CD4-positive, alpha-beta T cell treated with Interleukin-6 at 100 ng/mL for 8 hours (primary cell): Measurements from ENCODE around the gene FHAD1.

Experiments
- DNase-seq: peaks from one replicate; pipeline ENCODE4 v3.0.0-alpha.2; 2020; ENCODE audit warnings: mixed read lengths, low spot score

The FHAD1 gene

DNA sequence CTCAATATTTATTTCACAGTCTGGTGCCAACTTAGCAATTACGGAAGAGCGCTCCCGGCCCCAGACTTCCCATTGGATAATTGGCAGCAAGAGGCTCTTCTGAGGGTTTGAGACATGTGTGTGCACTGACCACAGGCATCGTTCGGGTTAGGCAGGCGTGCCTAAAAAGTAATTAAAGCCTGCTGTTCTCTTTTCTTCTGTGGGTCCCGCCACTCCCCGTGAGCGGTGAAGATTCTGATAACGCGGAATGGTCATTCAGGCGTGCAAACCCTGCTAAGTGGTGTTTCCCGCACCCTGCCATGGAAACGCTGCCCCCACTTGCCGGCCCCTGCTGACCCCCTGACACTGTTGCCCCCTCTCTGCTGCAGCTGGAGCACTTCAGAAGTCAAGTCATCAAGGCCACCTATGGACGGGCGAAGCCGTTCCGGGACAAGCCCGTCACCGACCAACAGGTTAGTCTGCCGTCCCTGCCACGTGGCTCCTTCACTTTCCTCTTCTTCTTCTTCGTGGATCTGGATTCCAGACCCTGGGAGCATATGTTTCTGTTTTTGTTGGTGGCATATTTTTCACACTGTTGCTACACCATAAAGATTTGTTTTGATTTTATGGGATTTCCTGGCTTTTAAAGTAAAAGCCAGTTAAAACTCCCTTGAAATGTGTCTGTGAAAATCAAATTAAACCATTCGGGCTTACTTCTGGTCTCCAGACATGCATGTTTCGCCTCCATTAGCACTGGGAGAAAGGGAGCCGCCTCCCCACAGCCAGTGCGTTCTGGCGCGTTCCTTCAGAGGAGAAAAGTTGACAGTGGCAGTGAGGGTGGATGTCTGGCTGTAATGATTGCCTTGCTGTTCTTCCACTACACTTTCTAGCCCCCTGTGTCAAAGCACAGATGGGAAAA lies 79.9 kb downstream of the FHAD1 start:
- no peak for DNase-seq

DNA sequence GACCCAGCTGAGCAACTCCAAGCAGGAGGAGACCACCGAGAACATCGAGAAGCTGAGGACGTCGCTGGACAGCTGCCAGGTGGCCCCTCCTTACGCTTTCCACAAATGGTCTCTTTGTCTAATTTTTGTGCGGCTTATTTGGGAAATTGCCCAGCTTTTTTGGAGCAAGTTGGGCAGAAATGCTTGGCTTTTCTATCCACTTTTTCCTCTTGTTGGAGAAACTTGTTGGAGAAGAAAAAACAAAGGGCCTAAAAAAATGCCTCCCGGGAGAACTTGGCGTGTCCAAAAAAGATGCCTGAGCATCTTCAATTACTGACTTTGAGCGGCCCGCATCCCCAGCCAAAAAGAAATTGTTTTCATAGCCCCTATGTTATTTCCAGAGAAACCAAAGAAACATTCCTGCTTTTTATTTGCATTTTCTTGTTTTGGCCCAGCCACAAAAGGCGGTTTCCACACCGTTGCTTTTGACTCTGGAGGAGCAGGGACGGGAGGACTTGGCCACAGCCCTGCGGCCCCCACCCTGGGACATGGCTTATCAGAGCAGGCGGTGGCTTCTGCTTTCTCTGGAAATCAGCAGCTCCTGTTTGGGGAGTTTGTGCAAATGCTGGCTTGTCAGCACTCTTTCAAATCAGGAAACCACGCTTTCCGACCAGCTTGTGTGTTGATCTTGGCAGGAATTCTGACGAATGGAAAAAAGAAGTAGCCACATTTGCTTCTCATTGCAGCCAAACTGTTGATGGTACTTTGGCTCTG lies 81.5 kb downstream of the FHAD1 start:
- no peak for DNase-seq

DNA sequence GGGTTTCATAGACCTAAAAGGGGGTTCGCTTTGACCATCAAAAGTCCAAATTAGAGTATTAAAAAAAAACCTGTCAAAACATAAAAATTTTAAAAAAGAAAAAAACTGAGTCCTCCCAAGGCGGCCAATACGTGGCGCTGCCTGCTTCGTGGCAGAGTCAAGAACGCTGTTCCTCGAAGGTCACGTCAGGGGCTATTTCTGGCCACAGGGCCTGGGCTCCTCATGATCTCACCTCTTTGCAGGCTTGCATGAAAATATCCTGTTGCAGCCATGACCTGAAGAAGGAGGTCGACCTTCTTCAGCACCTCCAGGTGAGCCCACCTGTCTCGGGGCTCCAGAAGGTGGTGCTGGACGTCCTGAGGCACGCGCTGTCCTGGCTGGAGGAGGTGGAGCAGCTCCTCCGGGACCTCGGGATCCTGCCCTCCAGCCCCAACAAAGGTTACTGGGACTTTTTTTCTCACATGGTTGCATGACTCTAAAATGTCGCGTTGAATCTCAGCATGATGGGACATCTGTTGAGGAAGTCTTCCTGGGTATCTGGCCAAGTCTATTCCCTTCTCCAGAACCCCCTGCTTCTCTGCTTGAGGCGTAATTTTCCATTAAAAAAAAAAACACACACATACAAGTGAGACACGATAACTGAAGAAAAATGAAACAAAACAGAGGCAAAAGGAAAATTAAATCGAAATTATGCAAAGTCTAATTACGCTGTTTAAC lies 82.2 kb downstream of the FHAD1 start:
- DNase-seq, result no peak

DNA sequence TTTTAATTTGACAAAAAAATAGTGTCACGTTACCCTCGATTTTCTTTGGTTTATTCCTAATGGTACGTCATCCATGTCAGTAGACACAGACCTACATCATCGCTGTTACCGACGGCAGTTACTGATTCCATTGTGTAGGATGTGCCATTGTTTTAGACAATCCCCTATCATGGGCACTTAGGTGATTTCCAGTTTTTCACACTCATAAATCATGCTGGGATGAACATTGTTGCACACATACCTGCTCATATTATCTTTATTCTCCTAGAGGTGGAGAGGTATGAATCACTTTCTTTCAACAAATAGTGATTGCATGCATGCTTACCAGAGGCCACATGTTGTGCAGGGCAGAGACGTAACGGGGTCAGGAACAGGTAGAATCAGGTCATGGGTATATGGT lies 83.0 kb downstream of the FHAD1 start:
- DNase-seq, result no peak

DNA sequence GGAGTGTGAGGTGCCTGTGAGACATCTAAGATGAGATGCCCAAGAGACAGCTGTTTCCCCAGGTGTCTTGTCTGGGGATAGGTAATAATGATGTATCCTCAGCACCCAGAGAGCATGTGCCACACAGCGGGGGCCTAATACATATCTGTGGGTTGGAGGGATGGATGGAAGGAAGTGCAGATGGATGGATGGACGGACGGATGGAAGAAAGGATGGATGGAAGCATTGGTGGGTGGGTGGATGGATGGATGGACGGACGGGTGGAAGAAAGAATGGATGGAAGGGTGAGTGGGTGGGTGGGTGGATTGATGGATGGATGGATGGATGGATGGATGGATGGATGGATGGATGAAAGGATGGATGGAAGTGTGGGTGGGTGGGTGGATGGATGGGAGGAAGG lies 84.2 kb downstream of the FHAD1 start:
- DNase-seq, result no peak

DNA sequence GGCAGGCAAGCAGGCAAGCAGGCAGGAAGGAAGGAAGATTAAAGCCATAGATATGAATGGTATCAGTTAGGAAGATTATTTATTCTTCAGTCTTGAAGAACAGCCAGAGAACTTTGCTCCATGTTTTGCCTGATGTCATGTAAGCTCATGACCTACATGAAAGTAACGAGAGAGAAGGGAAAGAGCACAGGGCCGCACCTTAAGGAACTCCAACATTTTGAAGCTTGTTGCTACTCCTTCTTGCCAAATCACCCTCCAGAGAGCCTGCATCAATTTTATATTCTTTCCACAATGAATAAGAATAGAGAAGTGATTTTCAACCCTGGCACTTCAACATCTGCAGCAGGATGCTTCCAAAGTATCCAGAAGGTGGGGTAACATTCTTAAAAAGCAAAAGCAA lies 84.7 kb downstream of the FHAD1 start:
- DNase-seq, result no peak

DNA sequence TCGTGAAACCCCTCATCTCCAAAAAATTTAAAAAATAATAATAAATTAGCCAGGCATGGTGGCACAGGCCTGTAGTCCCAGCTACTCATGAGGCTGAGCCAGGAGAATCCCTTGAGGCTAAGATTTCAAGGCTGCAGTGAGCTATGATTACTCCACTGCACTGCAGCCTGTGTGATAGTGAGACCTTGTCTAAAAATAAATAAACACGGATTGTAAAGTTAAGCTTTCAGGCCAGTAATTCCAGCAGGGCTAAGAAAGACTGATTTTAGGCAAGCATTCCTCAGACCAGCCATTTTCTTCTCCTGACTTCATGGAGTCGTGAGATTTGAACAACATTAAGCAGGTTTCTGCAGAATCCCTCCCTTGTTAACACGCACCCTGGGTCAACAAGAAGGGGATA lies 85.5 kb downstream of the FHAD1 start:
- no peak for DNase-seq

DNA sequence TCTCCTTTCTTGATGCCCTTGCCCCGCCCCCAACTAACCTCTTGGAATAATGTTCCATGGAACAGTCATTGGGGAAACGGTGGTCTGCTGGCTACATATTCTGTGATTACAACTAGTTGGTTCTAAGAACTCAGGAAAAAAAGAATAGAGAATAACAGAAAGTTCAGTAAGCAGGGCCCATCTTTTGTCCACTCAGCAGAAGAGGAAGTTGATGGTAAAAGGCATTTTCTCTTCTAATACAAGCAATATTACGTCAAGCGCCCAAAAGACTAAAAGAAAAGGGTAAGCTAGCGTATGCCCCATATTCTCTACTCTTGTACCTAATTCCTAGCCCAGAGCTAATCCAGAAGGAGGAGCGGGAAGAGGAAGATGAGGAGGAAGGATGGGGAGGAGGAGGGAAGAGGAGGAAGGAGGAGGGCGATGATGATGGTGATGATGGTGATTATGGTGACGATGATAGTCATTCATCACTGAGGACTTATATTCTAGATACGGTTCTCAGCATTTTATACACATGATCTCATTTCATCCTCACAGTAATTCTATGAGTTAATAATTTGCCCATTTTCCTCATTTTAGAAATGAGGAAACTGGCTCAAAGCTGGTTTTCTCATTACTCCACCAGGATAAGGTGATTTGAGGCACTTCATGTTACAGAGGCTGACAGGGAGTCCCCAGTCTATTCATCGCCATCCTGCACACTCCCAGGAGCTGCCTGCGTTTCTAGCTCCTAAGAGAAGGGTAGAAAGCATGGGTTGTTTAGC lies 86.1 kb downstream of the FHAD1 start:
- DNase-seq, result no peak

DNA sequence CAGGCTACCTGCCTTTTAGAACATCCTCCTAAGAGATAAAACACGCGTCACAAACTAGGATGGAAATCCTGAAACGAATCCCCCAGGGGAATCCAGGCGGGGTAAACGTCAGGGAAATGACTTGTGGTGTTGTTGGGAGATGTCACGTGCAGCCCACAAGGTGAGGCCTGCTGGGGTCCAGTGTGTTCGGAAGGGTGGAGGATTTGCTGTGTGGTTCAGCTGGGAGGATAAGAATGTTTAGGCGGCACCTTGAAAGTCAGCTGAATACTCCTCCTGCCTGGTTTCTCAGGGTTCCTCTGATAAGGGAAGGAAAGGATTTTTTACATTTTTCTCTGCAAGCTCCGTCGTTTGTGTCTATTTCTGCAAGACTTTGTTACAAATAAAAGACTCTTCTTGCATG lies 88.0 kb downstream of the FHAD1 start:
- DNase-seq, result no peak

DNA sequence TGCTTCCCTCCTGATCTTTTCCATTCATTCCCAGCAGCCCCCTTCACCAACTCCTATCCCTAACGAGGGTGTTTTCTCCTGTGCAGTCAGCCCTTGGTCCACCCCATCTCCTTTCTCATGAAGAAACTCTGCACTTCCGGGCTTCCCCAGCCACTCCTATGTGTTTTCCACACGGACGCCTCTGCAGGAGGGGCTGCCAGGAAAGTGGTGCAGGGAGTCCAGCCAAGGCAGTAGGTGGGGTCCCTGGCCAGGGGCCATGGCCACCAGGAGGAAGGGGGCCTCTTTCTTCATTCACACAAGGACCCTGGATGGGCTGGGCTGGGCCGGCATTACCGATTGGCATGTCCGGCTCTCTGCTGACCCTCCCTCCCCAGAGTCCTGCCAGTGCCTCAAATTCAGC lies 89.8 kb downstream of the FHAD1 start:
- DNase-seq, result no peak

DNA sequence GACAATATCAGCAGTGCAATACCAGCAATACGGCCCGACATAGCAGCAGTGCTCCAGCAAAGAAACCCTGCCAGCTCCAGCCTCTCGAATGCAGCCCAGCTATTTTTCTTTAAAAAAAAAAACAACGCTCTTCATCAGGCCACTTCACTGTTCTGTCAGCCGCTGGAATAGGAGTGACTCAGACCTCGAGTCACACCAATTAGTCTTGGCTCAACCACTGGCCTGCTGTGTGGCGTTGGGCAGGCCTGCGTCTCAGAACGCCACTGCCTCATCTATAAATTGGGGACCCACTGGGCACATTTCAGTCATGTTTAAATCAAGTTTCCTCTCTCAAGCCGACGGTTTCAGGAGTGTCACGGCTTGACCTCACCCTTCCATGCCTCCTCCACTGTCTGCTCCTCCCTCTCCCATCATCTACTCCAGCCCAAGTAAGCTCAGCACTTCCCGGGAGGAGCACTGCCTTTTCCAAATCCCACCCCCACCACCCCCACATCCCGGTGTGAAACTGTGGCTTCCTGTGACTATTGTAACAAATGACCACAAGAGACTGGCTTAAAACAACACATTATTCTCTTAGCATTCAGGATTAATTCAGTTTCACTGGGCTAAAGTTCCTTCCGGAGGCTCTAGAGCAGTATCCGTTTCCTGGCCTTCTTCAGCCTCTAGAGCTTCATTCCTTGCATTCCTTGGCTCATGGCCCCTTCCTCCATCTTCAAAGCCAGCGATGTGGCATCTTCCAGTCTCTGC lies 90.8 kb downstream of the FHAD1 start:
- no peak for DNase-seq

DNA sequence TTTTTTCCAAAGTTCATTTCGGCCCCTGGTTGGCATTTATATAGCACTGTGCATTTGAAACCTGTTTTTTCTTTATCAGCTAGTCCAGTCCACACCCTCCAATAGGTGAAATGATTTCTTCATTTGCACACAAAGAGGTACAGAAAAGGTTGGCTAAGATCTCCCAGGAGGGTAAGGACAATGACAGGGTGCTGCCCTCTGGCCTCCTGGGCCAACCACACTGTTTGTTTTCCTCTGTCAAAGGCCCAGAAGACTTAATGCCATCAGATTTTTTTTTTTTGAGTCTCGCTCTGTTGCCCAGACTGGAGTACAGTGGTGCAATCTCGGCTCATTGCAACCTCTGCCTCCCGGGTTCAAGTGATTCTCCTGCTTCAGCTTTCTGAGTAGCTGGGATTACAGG lies 92.5 kb downstream of the FHAD1 start:
- no peak for DNase-seq

DNA sequence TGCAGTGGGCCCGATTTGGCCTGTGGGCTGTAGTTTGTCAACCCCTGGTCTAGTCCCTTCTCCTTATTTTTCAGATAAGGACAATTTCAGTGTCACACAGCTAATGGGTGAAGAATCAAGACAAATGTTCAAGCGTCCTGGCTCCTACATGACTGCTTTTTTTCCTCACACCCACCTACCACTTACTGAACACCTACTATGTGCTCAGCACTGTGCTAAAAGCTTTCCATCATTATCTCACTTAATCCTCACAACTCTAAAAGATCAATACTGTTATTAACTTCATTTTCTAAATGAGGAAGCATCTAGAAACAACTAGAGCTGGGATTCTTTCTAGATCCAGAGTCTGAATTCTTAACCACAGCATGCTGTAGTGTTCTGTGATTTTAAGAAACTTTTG lies 94.2 kb downstream of the FHAD1 start:
- no peak for DNase-seq

DNA sequence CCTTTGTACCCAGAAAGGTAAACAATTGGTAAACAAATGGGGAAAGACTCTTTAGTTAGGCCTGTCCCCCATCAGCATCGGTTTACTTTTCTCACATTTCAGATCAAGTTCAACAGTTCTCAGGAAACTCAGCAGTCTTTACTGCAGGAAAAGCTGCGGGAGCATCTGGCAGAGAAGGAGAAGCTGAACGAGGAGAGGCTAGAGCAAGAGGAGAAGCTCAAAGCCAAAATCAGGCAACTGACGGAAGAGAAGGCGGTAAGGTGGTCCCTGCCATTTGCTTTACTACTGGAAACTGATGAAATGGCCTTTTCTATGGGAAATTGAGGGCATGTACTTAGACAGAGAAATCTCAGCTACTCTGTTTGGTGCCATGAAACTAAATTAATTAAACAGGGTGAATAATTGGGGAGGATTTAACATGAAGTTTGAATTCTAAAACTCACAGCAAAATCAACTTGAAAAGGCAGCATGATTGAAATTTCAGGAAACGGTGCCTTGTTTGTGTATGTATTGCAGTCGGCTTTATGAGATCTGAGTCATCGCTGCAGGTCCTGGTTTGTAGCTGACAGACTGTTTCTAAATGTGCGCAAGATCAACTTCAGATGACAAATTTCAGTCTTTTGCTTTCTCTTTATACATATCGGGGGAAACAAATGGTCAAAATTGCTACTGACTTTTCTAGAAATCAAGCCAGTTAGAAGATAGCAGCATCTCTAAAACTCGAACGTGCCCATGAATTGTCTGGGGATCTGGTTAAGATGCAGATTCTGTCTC lies 94.8 kb downstream of the FHAD1 start:
- DNase-seq, result peak; percentile 43

DNA sequence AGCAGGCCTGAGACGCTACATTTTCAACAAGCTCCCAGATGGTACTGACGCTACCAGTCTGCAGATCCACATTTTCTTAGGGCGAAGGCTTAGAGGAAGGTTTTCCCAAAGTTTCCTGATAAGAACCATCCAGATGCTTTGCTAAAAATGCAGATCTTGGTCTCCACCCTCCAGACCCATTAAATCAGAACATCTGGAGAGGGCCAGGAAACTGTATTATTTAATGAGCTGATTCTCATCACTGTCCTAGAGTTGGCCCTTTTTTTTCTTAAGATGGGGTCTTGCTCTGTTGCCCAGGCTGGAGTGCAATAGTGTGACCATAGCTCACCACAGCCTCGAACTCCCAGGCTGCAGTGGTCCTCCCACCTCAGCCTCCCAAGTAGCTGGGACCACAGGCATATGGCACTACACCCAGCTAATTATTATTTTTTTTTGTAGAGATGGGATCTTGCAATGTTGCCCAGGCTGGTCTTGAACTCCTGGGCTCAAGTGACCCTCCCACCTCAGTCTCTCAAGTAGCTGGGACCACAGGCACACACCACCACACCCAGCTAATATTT lies 95.5 kb downstream of the FHAD1 start:
- no peak for DNase-seq

DNA sequence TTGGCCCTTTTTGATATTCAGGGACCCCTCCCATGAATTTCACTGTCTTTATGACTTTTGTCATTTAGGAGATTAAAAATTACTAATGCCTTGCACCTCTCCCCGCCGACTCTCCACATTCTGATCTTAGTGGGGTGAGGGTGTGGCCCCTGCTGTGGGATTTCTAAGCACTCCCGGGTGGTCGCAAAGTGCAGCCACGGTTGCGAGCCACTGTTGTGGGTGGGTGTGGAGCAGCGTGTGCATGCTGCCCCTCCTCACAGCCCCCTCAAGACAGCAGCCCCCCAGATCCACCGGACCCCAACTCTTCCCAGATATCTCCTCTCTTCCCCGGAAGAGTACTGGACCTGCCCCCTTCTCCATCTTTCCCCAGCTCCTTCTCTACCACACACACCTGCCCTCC lies 96.1 kb downstream of the FHAD1 start:
- no peak for DNase-seq

DNA sequence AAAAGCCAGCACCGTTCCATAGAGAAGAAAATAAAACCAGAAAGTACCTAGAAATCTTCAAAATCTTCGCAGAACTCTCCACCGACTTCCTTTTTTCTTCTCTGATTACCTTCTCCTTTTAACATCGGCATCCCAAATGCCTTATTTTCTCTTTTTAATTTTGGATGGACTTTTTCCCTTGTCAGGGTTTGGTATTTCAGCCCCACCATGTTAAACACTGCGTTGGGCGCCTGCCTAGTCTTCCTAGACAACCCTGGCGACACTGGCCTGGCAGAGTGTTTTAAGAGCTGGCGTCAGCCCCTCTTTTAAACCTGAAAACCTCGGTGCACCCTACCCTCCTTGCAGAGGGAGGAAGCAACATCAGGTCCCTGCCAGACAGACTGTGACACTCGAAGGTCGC lies 96.7 kb downstream of the FHAD1 start:
- no peak for DNase-seq

DNA sequence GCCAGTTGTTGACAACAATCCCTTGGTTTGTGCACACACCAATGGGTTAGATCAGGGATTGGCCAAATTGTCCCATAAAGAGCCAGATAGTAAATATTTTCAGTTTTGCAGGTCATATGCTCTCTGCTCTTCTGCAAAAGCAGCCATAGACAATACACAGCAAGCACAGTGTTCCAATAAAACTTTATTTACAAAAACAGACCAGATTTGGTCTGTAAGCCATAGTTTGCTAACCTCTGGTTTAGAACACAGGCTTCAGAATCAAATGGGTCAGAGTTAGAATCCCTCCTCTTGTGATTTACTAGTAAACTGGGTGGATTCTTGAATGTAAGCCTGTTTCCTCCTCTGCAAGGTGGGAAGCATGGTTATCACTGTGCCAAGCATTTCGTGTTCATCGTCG lies 97.4 kb downstream of the FHAD1 start:
- no peak for DNase-seq

DNA sequence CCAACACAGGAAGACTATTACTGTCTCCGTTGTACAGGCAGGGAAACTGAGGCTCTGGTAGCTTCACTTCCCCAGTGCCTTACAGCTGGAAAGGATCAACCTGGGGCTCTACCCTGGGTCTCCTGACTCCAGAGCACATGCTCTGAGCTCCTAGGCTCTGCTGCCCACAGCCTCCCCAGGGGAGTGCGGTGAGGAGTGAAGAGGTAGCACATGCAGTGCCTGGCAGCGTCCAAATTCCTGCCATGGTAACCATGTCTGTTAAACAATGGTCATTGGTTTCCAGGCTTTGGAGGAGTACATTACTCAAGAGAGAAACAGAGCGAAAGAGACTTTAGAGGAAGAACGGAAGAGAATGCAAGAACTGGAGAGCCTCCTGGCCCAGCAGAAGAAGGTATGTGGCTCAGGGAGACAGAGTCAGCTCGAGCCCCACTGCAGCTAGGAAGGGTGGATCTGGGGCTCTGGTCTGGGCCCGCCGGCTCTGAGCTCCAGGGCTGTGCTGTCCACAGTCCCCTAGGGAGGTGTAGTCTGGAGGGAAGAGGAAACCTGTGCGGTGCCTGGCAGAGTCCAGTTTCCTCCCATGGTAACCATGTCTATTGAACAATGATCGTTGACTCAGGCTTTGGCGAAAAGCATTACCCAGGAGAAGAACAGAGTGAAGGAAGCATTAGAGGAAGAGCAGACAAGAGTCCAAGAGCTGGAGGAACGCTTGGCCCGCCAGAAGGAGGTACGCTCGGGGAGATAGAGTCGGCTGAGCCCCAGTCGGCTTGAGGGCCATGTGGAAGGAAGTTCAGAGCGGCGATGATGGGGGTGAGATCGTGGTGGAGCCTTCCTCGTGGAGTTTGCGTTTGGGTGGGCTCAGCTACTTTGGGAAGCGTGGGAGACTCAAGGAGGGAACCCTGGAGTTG lies 98.0 kb downstream of the FHAD1 start:
- DNase-seq, result no peak
